Omental fat pad (tissue), 4 donors: ENCODE data around the gene ROS1. TPM values are rescaled to one million over a fixed set of nuclear protein-coding genes. Genes with fewer than 3 reads are reported as not detected.
"Not testable (repeated sequence)": the region's sequence is repeated elsewhere in the genome, so short reads cannot be mapped to it uniquely, and the experiment has no call there.

Source experiments
- ATAC-seq: fragments of 150-250 bp; one replicate; pipeline ENCODE4 v1.9.1; 2016; ENCODE audit warnings: mild to moderate bottlenecking, moderate library complexity; ENCODE audit not compliant: low FRiP score
- DNase-seq: peaks from one replicate; pipeline ENCODE4 v3.0.0-alpha.2; 2019; ENCODE audit warnings: low spot score
- CTCF ChIP-seq, 3 donors: fragments of 450-650 bp; IDR thresholded peaks; one replicate each; pipeline ENCODE4 v1.5.1; 2016 to 2017; ENCODE audit warnings: antibody characterized with exemption in 3 of 3, mild to moderate bottlenecking in 3 of 3, moderate library complexity in 2 of 3
- total RNA-seq, 4 donors: library from RNA; depleted of rRNA; stranded (reverse); fragments of >200 nt; gene quantifications; one replicate each; pipeline ENCODE4 v1.1.0, GENCODE V29; 2016

The ROS1 gene
- not detected for total RNA-seq

- DNase-seq (no peak), ATAC-seq (no peak)
- no peak for TF ChIP-seq CTCF (IDR thresholded peaks at IDR 0.05)
These were observed at the start of gene ROS1 for GRCh38 chr6:117425431-117426153. Gene ROS1 (minus strand): TSS chr6:117425942. CDS start chr6:117425656, 286 bp downstream.

GRCh38 chr6:117473401-117473800 is 47.7 kb upstream of the ROS1 start:
- DNase-seq (no peak), ATAC-seq (no peak)
- no peak for TF ChIP-seq CTCF (IDR thresholded peaks at IDR 0.05)

GRCh38 chr6:117472667-117473066 is 46.9 kb upstream of the ROS1 start:
- ATAC-seq (no peak), DNase-seq (no peak)
- no peak for TF ChIP-seq CTCF (IDR thresholded peaks at IDR 0.05)

- no peak for ATAC-seq
- no peak for TF ChIP-seq CTCF (IDR thresholded peaks at IDR 0.05)
- DNase-seq: no peak
These were observed 44.0 kb upstream of the ROS1 start for GRCh38 chr6:117469791-117470190.

- TF ChIP-seq CTCF (IDR thresholded peaks at IDR 0.05): no peak
- ATAC-seq (no peak), DNase-seq (no peak)
These were observed 43.6 kb upstream of the ROS1 start for GRCh38 chr6:117469356-117469755.

GRCh38 chr6:117468527-117468926 is 42.8 kb upstream of the ROS1 start:
- not testable (repeated sequence) for DNase-seq, ATAC-seq

GRCh38 chr6:117467876-117468275 is 42.1 kb upstream of the ROS1 start:
- ATAC-seq (no peak), DNase-seq (no peak)
- TF ChIP-seq CTCF (IDR thresholded peaks at IDR 0.05): no peak
